Hematopoietic multipotent progenitor cell treated with erythropoietin and hydrocortisone succinate and interleukin-3 and kit ligand, for 8 days (in vitro differentiated cells): ENCODE data around the gene TXNRD1.
"Not testable (repeated sequence)": the region's sequence is repeated elsewhere in the genome, so short reads cannot be mapped to it uniquely, and the experiment has no call there.

Experiments used
- DNase-seq: peaks from one replicate; pipeline ENCODE4 v3.0.0-alpha.2; 2015

Gene TXNRD1

GRCh38 chr12:104197264-104197663 is 18.3 kb upstream of the TXNRD1 start:
- DNase-seq: no peak

GRCh38 chr12:104199964-104200363 is 15.6 kb upstream of the TXNRD1 start:
- DNase-seq: no peak

GRCh38 chr12:104201238-104202001 is 14.2 kb upstream of the TXNRD1 start:
- peak; percentile 73 for DNase-seq

GRCh38 chr12:104204690-104205480 is 10.7 kb upstream of the TXNRD1 start:
- DNase-seq: no peak

GRCh38 chr12:104207416-104208205 is 8.0 kb upstream of the TXNRD1 start:
- no peak for DNase-seq

- no peak for DNase-seq
Measured at GRCh38 chr12:104212516-104212915, 3.1 kb upstream of the TXNRD1 start.

GRCh38 chr12:104213952-104214351 is 1.6 kb upstream of the TXNRD1 start:
- DNase-seq: no peak

GRCh38 chr12:104216521-104216924 is 944 bp downstream of the TXNRD1 start:
- no peak for DNase-seq

- DNase-seq: not testable (repeated sequence)
Measured at GRCh38 chr12:104218506-104218905, 2.9 kb downstream of the TXNRD1 start.

GRCh38 chr12:104218935-104219334 is 3.4 kb downstream of the TXNRD1 start:
- no peak for DNase-seq

- peak; percentile 61 for DNase-seq
Measured at GRCh38 chr12:104219361-104219892, 3.8 kb downstream of the TXNRD1 start.

- DNase-seq: peak; percentile 67
Measured at GRCh38 chr12:104219908-104220404, 4.4 kb downstream of the TXNRD1 start.

GRCh38 chr12:104220931-104221330 is 5.4 kb downstream of the TXNRD1 start:
- no peak for DNase-seq

GRCh38 chr12:104222976-104223375 is 7.4 kb downstream of the TXNRD1 start:
- no peak for DNase-seq

GRCh38 chr12:104223712-104224111 is 8.1 kb downstream of the TXNRD1 start:
- DNase-seq: no peak

- DNase-seq: no peak
Measured at GRCh38 chr12:104226672-104227071, 11.1 kb downstream of the TXNRD1 start.

- DNase-seq: no peak
Measured at GRCh38 chr12:104230304-104231095, 14.9 kb downstream of the TXNRD1 start.

- no peak for DNase-seq
Measured at GRCh38 chr12:104232609-104233280, 17.2 kb downstream of the TXNRD1 start.

- no peak for DNase-seq
Measured at GRCh38 chr12:104234926-104235499, 19.4 kb downstream of the TXNRD1 start.

- DNase-seq: no peak
Measured at GRCh38 chr12:104237930-104238329, 22.4 kb downstream of the TXNRD1 start.
